ENCODE data around the gene EIF4E.
"Not testable (repeated sequence)": the region's sequence is repeated elsewhere in the genome, so short reads cannot be mapped to it uniquely, and the experiment has no call there.

The EIF4E gene

DNA sequence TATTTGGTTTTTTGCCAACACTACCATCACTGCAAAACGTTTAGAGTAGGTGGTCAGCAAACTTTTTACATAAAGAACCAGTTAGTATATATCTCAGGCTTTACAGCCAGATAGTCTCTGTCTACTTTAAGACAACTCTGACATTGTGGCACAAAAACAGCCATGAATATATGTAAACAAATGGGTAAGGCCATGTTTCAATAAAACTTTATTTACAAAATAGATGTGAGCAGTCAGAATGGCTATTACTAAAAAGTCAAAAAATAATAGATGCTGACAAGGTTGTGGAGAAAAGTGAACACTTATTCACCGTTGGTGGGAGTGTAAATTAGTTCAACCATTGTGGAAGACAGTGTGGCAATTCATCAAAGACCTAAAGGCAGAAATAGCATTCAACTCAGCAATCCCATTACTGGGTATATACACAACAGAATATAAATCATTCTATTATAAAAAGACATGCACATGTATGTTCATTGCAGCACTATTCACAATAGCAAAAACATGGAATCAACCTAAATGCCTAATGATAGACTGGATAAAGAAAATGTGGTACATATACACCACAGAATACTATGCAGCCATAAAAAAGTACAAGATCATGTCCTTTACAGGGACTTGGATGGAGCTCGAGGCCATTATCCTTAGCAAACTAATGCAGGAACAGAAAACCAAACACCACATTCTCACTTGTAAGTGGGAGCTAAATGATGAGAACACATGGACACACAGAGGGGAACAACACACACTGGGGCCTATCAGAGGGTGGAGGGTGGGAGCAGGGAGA, 56.6 kb downstream of the EIF4E start:
- DNase-seq, result not testable (repeated sequence)

DNA sequence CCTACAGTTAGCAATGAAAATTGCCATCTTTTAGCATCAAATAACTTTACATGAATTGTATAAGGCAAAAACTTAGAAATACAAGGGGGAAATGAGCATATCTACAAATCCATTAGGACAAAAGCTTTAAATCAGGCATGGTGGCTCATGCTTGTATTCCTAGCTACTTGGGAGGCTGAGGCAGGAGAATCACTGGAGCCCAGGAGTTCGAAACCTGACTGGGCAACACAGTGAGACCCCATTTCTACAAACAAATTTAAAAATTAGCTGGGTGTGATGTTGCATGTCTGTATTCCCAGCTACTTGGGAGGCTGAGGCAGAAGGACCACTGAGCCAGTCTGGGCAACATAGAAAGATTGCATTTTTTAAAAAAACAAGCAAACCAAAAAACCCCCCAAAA, 61.3 kb downstream of the EIF4E start:
- no peak for DNase-seq

DNA sequence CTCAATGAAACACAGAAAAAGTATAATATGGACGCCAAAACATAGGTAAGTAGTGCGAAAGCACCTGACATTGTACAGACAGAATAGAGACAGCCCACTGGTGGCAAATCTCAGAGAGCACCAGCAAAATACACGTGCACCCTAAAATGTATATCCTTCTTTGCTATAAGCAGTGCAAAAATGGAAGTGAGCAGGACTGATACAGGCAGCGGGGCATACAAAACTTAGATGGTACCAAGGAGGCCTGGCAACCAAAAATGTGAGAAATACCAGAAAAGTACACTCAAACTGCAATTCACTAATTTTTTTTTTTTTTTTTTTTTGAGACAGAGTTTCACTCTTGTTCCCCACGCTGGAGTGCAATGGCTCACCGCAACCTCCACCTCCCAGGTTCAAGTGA, 63.9 kb downstream of the EIF4E start:
- no peak for DNase-seq

DNA sequence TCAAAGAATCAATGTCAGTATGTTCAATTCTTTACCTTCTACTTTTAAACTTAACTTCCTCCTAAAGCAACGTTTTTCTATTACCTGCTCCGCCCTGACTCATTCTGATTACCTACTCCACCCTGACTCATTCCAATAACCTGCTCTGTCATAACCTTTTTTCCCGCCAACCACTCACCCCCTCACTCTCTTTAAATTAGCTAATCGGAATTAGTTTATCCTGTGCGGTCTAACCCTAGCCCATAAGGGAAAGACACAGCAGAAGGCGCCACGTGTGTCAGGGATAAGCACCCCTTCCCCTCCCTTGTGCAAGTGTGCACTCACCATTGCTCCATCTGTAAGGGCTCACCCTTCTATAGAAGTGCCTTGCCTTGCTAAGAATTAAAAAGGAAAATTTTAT, 64.4 kb downstream of the EIF4E start:
- DNase-seq, result no peak

DNA sequence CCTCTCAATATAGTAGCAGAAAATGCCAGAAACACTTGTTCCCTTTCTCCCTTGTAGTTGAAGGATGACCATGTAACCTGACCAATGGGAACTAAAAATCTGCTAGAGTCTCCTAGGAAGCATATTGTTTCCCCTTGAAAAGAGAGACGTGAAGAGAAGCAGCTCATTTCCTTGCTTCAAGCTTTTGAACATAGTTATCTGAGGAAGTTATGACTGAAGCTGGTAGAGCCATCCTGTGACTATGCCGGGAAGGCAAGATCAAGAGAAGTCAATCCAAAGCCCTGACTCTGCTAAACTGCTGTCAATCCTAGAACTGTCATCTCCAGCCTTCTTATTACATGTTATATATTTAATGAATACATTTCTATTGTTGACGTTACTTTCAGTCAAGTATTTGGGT, 66.6 kb downstream of the EIF4E start:
- no peak for DNase-seq

DNA sequence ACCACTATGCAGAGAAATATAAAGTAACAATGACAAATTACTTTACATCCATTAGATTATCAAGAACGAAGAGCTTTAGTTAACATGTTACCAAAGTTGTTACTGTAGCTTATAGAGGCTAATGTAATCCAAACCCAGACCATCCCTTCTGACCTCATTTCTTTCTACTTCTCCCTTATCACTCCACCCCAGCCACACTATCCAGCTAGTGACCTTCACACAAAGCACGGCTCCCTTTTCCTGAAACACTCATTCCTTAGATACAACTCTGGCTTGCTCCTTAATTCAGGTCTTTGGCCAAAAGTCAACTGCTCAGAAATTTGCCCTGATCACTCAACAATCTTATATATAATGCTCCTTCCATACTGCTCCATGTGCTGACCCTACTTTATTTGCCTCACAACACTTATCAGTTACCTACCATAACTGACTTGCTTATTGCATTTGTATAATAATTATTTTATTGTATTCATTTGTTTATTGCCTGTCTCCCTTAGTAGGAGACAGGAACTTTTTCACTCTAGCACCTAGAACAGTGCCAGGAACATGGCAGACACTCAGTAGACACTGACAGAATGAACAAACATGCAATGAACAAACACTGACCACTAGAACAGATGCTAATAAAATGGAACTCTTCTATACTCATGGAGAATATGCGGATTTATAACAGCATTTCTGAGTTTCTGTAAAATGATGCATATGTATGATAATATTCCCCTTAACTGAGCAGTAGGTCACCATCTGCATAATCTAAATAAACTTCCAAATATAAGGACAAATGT, 67.6 kb downstream of the EIF4E start:
- DNase-seq, result no peak

DNA sequence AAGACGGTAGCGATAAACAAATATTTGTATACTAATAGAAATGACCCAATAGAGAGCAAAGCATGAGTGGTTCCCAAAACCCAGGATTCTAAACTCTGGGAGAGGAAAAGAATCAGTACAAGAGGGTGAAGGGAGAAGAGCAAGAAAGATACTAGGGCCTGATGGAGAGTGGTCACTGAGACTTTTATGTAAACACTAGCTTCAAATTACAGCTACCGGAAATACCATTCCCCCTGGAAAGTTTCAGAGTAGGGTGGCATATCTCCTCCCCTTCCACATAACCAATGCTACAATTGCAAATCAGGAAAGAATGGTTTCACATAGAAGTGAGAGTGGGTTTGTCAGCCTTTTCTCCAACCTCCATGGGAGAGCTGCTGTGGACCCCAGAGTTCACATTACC, 77.1 kb downstream of the EIF4E start:
- DNase-seq, result no peak

DNA sequence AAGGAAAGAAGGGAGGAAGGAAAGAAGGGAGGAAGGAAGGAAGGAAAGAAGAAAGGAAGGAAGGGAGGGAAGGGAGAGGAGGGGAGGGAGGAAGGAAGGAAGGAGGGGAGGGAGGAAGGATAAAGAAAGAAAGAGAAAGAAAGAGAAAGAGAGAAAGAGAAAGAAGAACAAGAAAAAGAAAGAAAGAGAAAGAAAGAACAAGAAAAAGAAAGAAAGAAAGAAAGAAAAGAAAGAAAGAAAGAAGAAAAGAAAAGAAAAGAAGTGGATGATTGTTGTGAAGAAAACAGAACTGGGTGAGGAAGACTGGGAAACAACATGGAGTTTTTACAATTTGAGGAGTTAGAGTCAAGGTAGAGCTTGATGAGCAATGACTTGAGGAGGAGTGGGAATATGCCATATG, 78.0 kb downstream of the EIF4E start:
- DNase-seq, result no peak

DNA sequence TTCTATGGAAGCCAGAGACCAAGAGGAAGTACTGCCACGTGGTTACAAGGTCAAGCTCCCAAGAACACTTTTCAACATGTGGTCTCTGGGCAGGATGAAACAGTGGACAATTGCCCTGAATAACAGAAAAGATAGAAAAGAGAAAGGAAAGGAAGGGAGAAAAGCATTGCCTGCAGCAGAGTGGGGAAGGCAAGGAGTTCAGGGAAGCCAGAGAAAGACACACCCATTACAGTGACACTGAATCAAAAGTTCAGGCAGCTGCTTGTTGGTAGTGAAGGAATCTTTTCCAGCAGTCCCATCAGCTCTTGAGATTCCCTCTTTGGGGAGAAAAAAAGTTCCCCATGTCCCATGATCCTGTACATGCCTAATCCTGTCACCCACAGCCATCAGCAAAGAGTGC, 80.5 kb downstream of the EIF4E start:
- DNase-seq, result no peak

DNA sequence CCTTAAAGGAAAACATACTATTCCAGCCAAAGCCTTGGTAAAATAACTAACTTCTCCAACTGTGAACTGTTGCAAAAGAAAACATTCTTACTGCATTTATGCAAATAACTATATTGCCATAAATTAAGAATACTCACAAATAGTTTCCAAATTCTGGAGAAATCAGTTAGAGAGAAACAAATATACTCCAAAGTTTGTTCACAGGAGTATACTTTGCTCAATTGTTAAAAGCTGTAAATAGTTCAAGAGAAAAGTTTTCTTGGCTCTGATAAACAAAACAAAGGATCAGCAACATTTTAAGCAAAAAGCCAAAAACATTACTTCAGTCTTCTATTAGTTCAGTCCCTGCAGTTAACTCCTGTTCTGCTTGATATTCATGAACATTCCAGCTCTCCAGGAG, 83.0 kb downstream of the EIF4E start:
- DNase-seq, result no peak

DNA sequence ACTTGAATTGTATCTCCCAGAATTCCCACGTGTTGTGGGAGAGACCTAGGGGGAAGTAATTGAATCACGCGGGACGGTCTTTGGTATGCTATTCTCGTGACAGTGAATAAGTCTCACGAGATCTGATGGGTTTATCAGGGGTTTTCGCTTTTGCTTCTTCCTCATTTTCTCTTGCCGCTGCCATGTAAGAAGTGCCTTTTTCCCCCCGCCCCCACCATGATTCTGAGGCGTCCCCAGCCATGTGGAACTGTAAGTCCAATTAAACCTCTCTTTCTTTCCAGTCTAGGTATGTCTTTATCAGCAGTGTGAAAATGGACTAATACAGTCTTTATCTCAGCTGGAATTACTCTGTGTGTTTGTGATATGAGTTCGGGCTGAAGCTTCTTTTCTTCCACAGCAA, 86.0 kb downstream of the EIF4E start:
- not testable (repeated sequence) for DNase-seq

DNA sequence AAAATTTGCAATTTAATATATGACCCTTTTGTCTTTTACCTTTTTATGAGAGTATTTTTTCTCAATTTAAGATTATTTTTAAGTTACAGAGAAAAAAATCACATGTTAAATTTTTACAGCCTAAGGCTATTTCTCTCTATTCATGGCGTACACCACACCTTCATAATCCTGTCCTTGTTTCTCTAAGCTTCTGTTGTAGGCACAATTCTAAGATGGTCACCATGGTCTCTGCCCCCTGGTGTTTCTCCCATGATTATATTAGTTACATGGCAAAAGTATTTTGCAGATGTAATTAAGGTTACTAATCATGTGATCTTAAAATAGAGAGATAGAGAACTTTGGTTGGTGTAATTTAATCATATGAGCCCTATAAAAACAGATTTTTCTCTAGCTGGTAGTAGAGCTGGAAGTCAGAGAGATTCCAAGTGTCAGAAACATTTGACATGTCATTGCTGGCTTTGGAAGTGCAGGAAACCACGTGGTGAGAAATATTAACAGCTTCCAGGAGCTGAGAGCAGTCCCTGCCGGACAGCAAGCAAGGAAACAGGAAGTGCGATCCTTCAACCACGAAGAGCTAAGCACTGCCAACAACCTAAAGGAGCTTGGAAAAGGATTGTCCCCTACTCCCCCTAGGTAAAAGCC, 89.8 kb downstream of the EIF4E start:
- DNase-seq, result no peak

DNA sequence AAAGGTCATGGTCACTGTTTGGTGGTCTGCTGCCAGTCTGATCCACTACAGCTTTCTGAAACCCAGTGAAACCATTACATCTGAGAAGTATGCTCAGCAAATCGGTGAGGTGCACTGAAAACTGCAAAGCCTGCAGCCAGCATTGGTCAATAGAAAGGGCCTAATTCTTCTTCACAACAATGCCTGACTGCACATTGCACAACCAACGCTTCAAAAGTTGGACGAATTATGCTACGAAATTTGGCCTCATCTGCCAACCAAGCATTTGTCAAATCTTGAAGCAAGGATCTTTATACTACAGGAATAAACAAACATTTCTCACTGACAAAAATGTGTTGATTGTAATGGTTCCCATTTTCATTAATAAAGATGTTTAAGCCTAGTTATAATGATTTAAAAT, 90.4 kb downstream of the EIF4E start:
- DNase-seq, result no peak

DNA sequence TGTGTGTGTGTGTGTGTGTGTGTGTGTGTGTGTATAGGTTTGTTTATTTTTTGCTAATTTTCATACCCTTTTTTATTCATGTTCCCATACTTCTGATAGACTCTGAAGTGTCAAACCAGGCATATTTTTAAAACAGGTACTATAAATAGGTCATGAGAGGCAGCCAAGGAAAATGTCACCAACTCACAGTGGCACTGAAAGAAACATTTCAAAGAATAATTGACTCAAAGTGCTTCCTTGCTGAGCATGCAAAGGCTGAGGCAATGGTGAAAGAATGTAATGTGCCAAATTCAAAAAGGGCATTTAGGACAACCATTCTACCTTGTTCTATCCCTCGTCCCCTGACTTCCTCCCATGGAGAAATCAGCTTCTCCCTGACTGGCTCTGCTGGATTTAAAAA, 95.5 kb downstream of the EIF4E start:
- DNase-seq, result no peak

DNA sequence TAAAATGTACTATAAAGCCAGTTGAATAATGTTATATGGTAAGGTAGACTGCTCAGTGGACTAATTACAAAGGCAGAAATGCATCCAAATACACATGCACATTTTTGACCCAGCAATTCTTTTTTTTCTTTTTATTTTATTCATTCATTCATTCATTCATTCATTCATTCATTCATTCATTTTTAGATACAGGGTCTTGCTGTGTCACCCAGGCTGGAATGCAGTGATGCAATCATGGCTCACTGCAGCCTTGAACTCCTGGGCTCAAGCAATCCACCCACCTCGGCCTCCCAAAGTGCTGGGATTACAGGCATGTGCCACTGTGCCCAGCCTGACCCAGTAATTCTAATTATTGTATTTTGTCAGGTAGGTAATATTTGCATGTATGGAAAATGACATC, 97.9 kb downstream of the EIF4E start:
- DNase-seq, result not testable (repeated sequence)

Measured in 8988T (cell line).